Stimulated activated CD8-positive, alpha-beta memory T cell treated with anti-CD3 and anti-CD28 coated beads, Interleukin-12 subunit alpha, Interleukin-12 subunit beta, amount 100 ng/mL, for 1 hour (primary cell): Measurements from ENCODE around the gene BOLL.
"Not testable (repeated sequence)": the region's sequence is repeated elsewhere in the genome, so short reads cannot be mapped to it uniquely, and the experiment has no call there.

Experiments used
- DNase-seq: peaks from one replicate; pipeline ENCODE4 v3.0.0-alpha.2; 2020; ENCODE audit warnings: low read depth

Gene BOLL

GRCh38 chr2:197705912-197706838 lies 78.9 kb downstream of the BOLL start:
- no peak for DNase-seq

GRCh38 chr2:197705121-197705911 lies 79.8 kb downstream of the BOLL start, which contains the start of gene MARS2:
Gene MARS2 (plus strand): TSS chr2:197705369. CDS start chr2:197705406, 37 bp downstream.
- peak; percentile 86 for DNase-seq

GRCh38 chr2:197704434-197705120 lies 80.5 kb downstream of the BOLL start:
- no peak for DNase-seq

GRCh38 chr2:197700960-197701359 lies 84.2 kb downstream of the BOLL start:
- no peak for DNase-seq

- DNase-seq: not testable (repeated sequence)
Observed at GRCh38 chr2:197699724-197700123, 85.4 kb downstream of the BOLL start.

- not testable (repeated sequence) for DNase-seq
Observed at GRCh38 chr2:197696571-197696970, 88.5 kb downstream of the BOLL start.

- DNase-seq: not testable (repeated sequence)
Observed at GRCh38 chr2:197695971-197696370, 89.1 kb downstream of the BOLL start.

- DNase-seq: not testable (repeated sequence)
Observed at GRCh38 chr2:197695206-197695605, 89.9 kb downstream of the BOLL start.

GRCh38 chr2:197677483-197677882 lies 107.6 kb downstream of the BOLL start:
- DNase-seq: no peak

GRCh38 chr2:197677056-197677455 lies 108.1 kb downstream of the BOLL start:
- DNase-seq: no peak
